WTC11 (cell line): ENCODE data around the gene NPAT. TPM values are rescaled to one million over a fixed set of nuclear protein-coding genes. Genes with fewer than 3 reads are reported as not detected.

Source experiments
- ATAC-seq: fragments of 200-7000 bp; cut with Tn5 transposase; 2 replicates; pipeline ENCODE4 v1.10.0; 2021; ENCODE audit warnings: mild to moderate bottlenecking, moderate library complexity
- CTCF ChIA-PET: fragments of 300-600 bp; sonication (Branson Sonifier 250); formaldehyde crosslinking; loops from one replicate; lab custom pipeline; 2021; ENCODE audit warnings: antibody characterized with exemption; lab: Charles Lee
- POLR2A ChIA-PET: fragments of 350-600 bp; sonication (Branson Sonifier 250); formaldehyde crosslinking; loops from one replicate; lab custom pipeline; 2021; ENCODE audit warnings: antibody characterized with exemption; lab: Charles Lee
- DNase-seq: peaks from one replicate; pipeline ENCODE4 v3.0.0; 2021; ENCODE audit warnings: low spot score
- H3K27ac Mint-ChIP-seq: 2 replicates; pipeline ENCODE4 v1.8.0; 2021; ENCODE audit warnings: mixed read lengths
- H3K27me3 Mint-ChIP-seq: 2 replicates; pipeline ENCODE4 v1.8.0; 2021; ENCODE audit warnings: low read depth, mild to moderate bottlenecking, moderate library complexity, mixed read lengths
- H3K36me3 Mint-ChIP-seq: 2 replicates; pipeline ENCODE4 v1.8.0; 2021; ENCODE audit warnings: mixed read lengths
- H3K4me1 Mint-ChIP-seq: 2 replicates; pipeline ENCODE4 v1.8.0; 2022; ENCODE audit warnings: mixed read lengths
- H3K4me3 Mint-ChIP-seq: 2 replicates; pipeline ENCODE4 v1.8.0; 2021; ENCODE audit warnings: mild to moderate bottlenecking, moderate library complexity, mixed read lengths
- H3K9me3 Mint-ChIP-seq: 2 replicates; pipeline ENCODE4 v1.8.0; 2021; ENCODE audit warnings: mixed read lengths
- CREM ChIP-seq: sonication (generic); formaldehyde crosslinking; IDR thresholded peaks from 2 replicates; pipeline ENCODE4 v1.8.1; 2022; ENCODE audit warnings: mild to moderate bottlenecking, missing genetic modification reagents, moderate library complexity
- FOXP1 ChIP-seq: sonication (generic); formaldehyde crosslinking; IDR thresholded peaks from 2 replicates; pipeline ENCODE4 v1.8.0; 2022; ENCODE audit warnings: missing genetic modification reagents, mild to moderate bottlenecking, moderate library complexity, borderline replicate concordance
- IRF2 ChIP-seq: sonication (generic); formaldehyde crosslinking; IDR thresholded peaks from 2 replicates; pipeline ENCODE4 v1.8.0; 2022; ENCODE audit warnings: low read depth, missing genetic modification reagents, borderline replicate concordance
- JUN ChIP-seq: sonication (generic); formaldehyde crosslinking; IDR thresholded peaks from 2 replicates; pipeline ENCODE4 v1.8.0; 2023; ENCODE audit warnings: mild to moderate bottlenecking, missing genetic modification reagents
- KAT7 ChIP-seq: sonication (generic); formaldehyde crosslinking; IDR thresholded peaks from 2 replicates; pipeline ENCODE4 v1.8.1; 2023; ENCODE audit warnings: missing genetic modification reagents, mild to moderate bottlenecking, borderline replicate concordance
- RORB ChIP-seq: fragments of 250-450 bp; sonication (Bioruptor Pico); IDR thresholded peaks from 2 replicates; pipeline ENCODE4 v1.9.0; 2021; ENCODE audit warnings: mild to moderate bottlenecking
- SP1 ChIP-seq: sonication (generic); formaldehyde crosslinking; conservative IDR thresholded peaks from 2 replicates; pipeline ENCODE4 v1.8.1; 2022; ENCODE audit warnings: missing genetic modification reagents
- TCF7 ChIP-seq: sonication (generic); formaldehyde crosslinking; IDR thresholded peaks from 2 replicates; pipeline ENCODE4 v1.8.0; 2022; ENCODE audit warnings: mild to moderate bottlenecking, low read depth, missing genetic modification reagents, moderate library complexity
- TP53 ChIP-seq: sonication (generic); formaldehyde crosslinking; IDR thresholded peaks from 2 replicates; pipeline ENCODE4 v1.8.1; 2023; ENCODE audit warnings: mild to moderate bottlenecking, missing genetic modification reagents
- ZBTB21 ChIP-seq: sonication (generic); formaldehyde crosslinking; IDR thresholded peaks from 2 replicates; pipeline ENCODE4 v1.8.1; 2023; ENCODE audit warnings: mild to moderate bottlenecking, missing genetic modification reagents, borderline replicate concordance
- ZNF138 ChIP-seq: sonication (generic); formaldehyde crosslinking; conservative IDR thresholded peaks from 2 replicates; pipeline ENCODE4 v1.8.1; 2022; ENCODE audit warnings: mild to moderate bottlenecking, moderate library complexity, missing genetic modification reagents
- ZNF317 ChIP-seq: sonication (generic); formaldehyde crosslinking; IDR thresholded peaks from 2 replicates; pipeline ENCODE4 v1.8.1; 2023; ENCODE audit warnings: low read depth, mild to moderate bottlenecking, moderate library complexity, missing genetic modification reagents, borderline replicate concordance
- ZNF671 ChIP-seq: fragments of 250-450 bp; sonication (Bioruptor Pico); IDR thresholded peaks from 2 replicates; pipeline ENCODE4 v1.8.0; 2021; ENCODE audit warnings: mild to moderate bottlenecking
- total RNA-seq: library from RNA; stranded (reverse); gene quantifications from 3 replicates; pipeline ENCODE4 v1.2.3, GENCODE V29; 2021
- TF ChIP-seq, protein P1 (sequence below): sonication (generic); formaldehyde crosslinking; IDR thresholded peaks from 2 replicates; pipeline ENCODE4 v1.8.0; 2022; ENCODE audit warnings: mild to moderate bottlenecking, missing genetic modification reagents
- TF ChIP-seq, protein P2 (sequence below): sonication (generic); formaldehyde crosslinking; IDR thresholded peaks from 2 replicates; pipeline ENCODE4 v1.8.1; 2023; ENCODE audit warnings: mild to moderate bottlenecking, moderate library complexity, missing genetic modification reagents
- TF ChIP-seq, protein P3 (sequence below): sonication (generic); formaldehyde crosslinking; IDR thresholded peaks from 2 replicates; pipeline ENCODE4 v1.8.1; 2022; ENCODE audit warnings: low read depth, mild to moderate bottlenecking, moderate library complexity, missing genetic modification reagents, borderline replicate concordance
- TF ChIP-seq, protein P4 (sequence below): fragments of 250-450 bp; sonication (Bioruptor Pico); IDR thresholded peaks from 2 replicates; pipeline ENCODE4 v1.8.0; 2021; ENCODE audit warnings: mild to moderate bottlenecking
- TF ChIP-seq, protein P5 (sequence below): sonication (generic); formaldehyde crosslinking; IDR thresholded peaks from 2 replicates; pipeline ENCODE4 v1.8.1; 2022; ENCODE audit warnings: missing genetic modification reagents, borderline replicate concordance
- TF ChIP-seq, protein P6 (sequence below): sonication (generic); formaldehyde crosslinking; IDR thresholded peaks from 2 replicates; pipeline ENCODE4 v1.8.0; 2022; ENCODE audit warnings: missing genetic modification reagents
- TF ChIP-seq, protein P7 (sequence below): sonication (generic); formaldehyde crosslinking; IDR thresholded peaks from 2 replicates; pipeline ENCODE4 v1.8.0; 2022; ENCODE audit warnings: mild to moderate bottlenecking, missing genetic modification reagents

The NPAT gene
- total RNA-seq, 1 experiment from 2014 or later, result 17.2 TPM

DNA sequence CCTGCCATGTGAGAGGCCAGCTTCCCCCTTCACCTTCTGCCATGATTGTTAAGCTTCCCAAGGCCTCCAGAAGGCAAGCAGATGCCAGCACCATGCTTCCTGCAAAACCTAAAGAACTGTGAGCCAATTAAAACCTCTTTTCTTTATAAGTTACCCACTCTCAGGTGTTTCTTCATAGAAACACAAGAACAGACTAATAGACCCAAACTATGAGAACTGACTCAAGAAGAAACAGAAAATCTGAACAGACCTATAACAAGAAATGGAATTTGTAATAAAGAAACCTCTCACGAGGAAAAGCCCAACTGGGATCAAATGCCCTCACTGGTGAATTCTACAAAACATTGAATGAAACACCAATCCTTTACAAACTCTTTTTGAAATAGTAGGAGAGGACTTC is 12.0 kb downstream of the NPAT start (continued):
- TF ChIP-seq, protein P1, sequence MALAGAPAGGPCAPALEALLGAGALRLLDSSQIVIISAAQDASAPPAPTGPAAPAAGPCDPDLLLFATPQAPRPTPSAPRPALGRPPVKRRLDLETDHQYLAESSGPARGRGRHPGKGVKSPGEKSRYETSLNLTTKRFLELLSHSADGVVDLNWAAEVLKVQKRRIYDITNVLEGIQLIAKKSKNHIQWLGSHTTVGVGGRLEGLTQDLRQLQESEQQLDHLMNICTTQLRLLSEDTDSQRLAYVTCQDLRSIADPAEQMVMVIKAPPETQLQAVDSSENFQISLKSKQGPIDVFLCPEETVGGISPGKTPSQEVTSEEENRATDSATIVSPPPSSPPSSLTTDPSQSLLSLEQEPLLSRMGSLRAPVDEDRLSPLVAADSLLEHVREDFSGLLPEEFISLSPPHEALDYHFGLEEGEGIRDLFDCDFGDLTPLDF (CRISPR knock-in tag), result no peak
- no peak for TF ChIP-seq TCF7 (CRISPR knock-in tag)
- no peak for TF ChIP-seq CREM (CRISPR knock-in tag)
- TF ChIP-seq FOXP1 (CRISPR knock-in tag), result no peak
- TF ChIP-seq, protein P2, sequence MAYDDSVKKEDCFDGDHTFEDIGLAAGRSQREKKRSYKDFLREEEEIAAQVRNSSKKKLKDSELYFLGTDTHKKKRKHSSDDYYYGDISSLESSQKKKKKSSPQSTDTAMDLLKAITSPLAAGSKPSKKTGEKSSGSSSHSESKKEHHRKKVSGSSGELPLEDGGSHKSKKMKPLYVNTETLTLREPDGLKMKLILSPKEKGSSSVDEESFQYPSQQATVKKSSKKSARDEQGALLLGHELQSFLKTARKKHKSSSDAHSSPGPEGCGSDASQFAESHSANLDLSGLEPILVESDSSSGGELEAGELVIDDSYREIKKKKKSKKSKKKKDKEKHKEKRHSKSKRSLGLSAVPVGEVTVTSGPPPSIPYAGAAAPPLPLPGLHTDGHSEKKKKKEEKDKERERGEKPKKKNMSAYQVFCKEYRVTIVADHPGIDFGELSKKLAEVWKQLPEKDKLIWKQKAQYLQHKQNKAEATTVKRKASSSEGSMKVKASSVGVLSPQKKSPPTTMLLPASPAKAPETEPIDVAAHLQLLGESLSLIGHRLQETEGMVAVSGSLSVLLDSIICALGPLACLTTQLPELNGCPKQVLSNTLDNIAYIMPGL (CRISPR knock-in tag), result no peak
- TF ChIP-seq, protein P3, sequence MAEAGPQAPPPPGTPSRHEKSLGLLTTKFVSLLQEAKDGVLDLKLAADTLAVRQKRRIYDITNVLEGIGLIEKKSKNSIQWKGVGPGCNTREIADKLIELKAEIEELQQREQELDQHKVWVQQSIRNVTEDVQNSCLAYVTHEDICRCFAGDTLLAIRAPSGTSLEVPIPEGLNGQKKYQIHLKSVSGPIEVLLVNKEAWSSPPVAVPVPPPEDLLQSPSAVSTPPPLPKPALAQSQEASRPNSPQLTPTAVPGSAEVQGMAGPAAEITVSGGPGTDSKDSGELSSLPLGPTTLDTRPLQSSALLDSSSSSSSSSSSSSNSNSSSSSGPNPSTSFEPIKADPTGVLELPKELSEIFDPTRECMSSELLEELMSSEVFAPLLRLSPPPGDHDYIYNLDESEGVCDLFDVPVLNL, result no peak
- TF ChIP-seq ZNF671, result no peak
- no peak for TF ChIP-seq JUN (CRISPR knock-in tag)
- TF ChIP-seq, protein P4, sequence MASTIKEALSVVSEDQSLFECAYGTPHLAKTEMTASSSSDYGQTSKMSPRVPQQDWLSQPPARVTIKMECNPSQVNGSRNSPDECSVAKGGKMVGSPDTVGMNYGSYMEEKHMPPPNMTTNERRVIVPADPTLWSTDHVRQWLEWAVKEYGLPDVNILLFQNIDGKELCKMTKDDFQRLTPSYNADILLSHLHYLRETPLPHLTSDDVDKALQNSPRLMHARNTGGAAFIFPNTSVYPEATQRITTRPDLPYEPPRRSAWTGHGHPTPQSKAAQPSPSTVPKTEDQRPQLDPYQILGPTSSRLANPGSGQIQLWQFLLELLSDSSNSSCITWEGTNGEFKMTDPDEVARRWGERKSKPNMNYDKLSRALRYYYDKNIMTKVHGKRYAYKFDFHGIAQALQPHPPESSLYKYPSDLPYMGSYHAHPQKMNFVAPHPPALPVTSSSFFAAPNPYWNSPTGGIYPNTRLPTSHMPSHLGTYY (CRISPR knock-in tag), result no peak
- TF ChIP-seq ZBTB21 (CRISPR knock-in tag), result no peak
- no peak for TF ChIP-seq TP53

DNA sequence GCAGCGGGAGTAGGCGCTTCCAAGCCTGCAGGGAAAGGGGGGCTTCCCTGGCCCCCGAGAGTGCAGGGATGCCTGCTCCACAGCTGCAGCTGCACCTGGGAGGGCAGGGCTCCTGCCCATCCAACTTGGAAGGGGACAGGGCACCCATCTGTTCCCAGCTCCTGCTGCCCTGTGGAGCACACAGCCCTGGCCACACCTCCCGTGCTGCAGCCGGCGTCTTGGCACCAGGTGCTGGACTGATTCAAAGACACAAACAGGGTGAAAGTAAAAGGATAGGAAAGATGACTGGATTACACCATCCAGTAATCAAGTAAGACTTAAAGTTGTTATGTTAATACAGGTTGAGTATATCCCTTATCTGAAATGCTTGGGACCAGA is 14.8 kb downstream of the NPAT start:
- CTCF ChIA-PET, result no interaction called here
- DNase-seq (no peak), ATAC-seq (no peak)
- Mint-ChIP-seq H3K36me3 (peaks cover 70% of the 10 kb centered on the region), H3K27me3 (no peaks in the 10 kb centered on the region), H3K9me3 (peaks cover 15% of the 10 kb centered on the region), H3K4me3 (no peak overlapping the region), H3K4me1 (peaks cover 11% of the 10 kb centered on the region), H3K27ac (no peak overlapping the region)
- POLR2A ChIA-PET, result no interaction called here
- TF ChIP-seq, protein P5, sequence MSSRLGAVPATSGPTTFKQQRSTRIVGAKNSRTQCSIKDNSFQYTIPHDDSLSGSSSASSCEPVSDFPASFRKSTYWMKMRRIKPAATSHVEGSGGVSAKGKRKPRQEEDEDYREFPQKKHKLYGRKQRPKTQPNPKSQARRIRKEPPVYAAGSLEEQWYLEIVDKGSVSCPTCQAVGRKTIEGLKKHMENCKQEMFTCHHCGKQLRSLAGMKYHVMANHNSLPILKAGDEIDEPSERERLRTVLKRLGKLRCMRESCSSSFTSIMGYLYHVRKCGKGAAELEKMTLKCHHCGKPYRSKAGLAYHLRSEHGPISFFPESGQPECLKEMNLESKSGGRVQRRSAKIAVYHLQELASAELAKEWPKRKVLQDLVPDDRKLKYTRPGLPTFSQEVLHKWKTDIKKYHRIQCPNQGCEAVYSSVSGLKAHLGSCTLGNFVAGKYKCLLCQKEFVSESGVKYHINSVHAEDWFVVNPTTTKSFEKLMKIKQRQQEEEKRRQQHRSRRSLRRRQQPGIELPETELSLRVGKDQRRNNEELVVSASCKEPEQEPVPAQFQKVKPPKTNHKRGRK (CRISPR knock-in tag), result no peak

DNA sequence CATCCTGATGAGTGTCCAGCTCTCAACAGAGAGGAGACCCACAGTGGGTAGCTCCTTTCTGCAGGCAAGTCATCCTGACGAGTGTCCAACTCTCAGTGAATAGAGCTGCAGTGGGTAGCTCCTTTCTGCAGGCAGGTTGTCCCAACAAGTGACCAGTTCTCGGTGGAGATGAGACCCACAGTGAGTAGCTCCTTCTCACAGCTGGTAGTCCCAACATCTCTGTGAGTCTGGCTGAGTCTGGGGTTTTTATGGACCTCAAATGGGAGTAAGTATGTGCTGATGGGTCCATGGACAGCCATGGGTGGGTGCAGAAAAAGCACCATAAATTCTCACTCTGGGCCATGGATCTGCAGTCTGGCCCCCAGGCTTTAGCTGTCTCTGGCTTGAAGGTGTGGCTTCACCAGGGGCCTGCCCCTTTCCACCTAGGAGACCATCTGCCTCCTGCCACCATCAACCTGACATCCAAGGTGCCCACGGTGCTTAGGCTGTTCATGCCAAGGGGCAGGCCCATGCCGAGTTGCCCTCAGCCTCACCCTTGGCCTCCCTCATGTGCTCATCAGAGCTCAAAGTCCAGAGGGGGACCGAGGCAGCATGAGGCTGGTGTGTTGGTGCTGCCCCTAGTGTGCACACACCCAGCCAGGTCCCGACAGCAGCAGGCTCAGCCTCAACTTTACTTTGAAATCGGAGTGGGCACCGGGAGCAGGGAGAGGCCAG is 15.3 kb downstream of the NPAT start:
- ChIA-PET POLR2A (interaction anchor here (1.5 kb wide), 1 partner anchor 16 kb away, joined by 5 read pairs; the partner anchor contains the start of genes ATM and NPAT), CTCF (no interaction called here)
- Mint-ChIP-seq H3K27ac (no peak overlapping the region), H3K27me3 (no peaks in the 10 kb centered on the region), H3K4me3 (no peak overlapping the region), H3K4me1 (peaks cover 11% of the 10 kb centered on the region), H3K36me3 (peaks cover 65% of the 10 kb centered on the region), H3K9me3 (peaks cover 15% of the 10 kb centered on the region)
- ATAC-seq, result 0 out of 2 replicates have a peak, but pooled peaks have one; percentile 26
- DNase-seq, result no peak
- no peak for TF ChIP-seq IRF2 (CRISPR knock-in tag)
- no peak for TF ChIP-seq ZNF317
- TF ChIP-seq, protein P6, sequence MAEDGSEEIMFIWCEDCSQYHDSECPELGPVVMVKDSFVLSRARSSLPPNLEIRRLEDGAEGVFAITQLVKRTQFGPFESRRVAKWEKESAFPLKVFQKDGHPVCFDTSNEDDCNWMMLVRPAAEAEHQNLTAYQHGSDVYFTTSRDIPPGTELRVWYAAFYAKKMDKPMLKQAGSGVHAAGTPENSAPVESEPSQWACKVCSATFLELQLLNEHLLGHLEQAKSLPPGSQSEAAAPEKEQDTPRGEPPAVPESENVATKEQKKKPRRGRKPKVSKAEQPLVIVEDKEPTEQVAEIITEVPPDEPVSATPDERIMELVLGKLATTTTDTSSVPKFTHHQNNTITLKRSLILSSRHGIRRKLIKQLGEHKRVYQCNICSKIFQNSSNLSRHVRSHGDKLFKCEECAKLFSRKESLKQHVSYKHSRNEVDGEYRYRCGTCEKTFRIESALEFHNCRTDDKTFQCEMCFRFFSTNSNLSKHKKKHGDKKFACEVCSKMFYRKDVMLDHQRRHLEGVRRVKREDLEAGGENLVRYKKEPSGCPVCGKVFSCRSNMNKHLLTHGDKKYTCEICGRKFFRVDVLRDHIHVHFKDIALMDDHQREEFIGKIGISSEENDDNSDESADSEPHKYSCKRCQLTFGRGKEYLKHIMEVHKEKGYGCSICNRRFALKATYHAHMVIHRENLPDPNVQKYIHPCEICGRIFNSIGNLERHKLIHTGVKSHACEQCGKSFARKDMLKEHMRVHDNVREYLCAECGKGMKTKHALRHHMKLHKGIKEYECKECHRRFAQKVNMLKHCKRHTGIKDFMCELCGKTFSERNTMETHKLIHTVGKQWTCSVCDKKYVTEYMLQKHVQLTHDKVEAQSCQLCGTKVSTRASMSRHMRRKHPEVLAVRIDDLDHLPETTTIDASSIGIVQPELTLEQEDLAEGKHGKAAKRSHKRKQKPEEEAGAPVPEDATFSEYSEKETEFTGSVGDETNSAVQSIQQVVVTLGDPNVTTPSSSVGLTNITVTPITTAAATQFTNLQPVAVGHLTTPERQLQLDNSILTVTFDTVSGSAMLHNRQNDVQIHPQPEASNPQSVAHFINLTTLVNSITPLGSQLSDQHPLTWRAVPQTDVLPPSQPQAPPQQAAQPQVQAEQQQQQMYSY (CRISPR knock-in tag), result no peak
- TF ChIP-seq SP1 (CRISPR knock-in tag), result no peak
- no peak for TF ChIP-seq RORB
- TF ChIP-seq KAT7 (CRISPR knock-in tag), result no peak
- TF ChIP-seq, protein P7, sequence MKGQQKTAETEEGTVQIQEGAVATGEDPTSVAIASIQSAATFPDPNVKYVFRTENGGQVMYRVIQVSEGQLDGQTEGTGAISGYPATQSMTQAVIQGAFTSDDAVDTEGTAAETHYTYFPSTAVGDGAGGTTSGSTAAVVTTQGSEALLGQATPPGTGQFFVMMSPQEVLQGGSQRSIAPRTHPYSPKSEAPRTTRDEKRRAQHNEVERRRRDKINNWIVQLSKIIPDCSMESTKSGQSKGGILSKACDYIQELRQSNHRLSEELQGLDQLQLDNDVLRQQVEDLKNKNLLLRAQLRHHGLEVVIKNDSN, result no peak
- no peak for TF ChIP-seq ZNF138
